SK-N-SH treated with all-trans-retinoic acid at 6 μM for 48 hours (cell line): Measurements from ENCODE around the gene FTH1.

Experiments
- ATAC-seq: fragments of 200-7000 bp; cut with Tn5 transposase; 3 replicates; pipeline ENCODE4 v1.9.1; 2020; ENCODE audit warnings: mild to moderate bottlenecking, moderate library complexity
- ARNTL ChIP-seq: fragments of 450-650 bp; formaldehyde crosslinking; IDR thresholded peaks from 2 replicates; pipeline ENCODE4 v1.5.0; 2020; ENCODE audit warnings: low read depth, mild to moderate bottlenecking, moderate library complexity, borderline replicate concordance
- BACH2 ChIP-seq: fragments of 250-450 bp; sonication (Bioruptor Pico); IDR thresholded peaks from 2 replicates; pipeline ENCODE4 v1.9.0; 2021; ENCODE audit warnings: mild to moderate bottlenecking, borderline replicate concordance
- CREB5 ChIP-seq: fragments of 250-450 bp; sonication (Bioruptor Pico); IDR thresholded peaks from 2 replicates; pipeline ENCODE4 v1.5.1; 2020; ENCODE audit warnings: low read depth, mild to moderate bottlenecking, moderate library complexity
- GLIS3 ChIP-seq: fragments of 250-450 bp; sonication (Bioruptor Pico); IDR thresholded peaks from 2 replicates; pipeline ENCODE4 v1.5.0; 2020; ENCODE audit warnings: mild to moderate bottlenecking, moderate library complexity
- ISL1 ChIP-seq: fragments of 250-450 bp; sonication (Bioruptor Pico); IDR thresholded peaks from 2 replicates; pipeline ENCODE4 v2.1.2; 2022; ENCODE audit warnings: mild to moderate bottlenecking, moderate library complexity
- OSR1 ChIP-seq: fragments of 250-450 bp; sonication (Bioruptor Pico); IDR thresholded peaks from 2 replicates; pipeline ENCODE4 v1.8.0; 2022; ENCODE audit warnings: moderate library complexity, mild to moderate bottlenecking, inconsistent platforms
- PATZ1 ChIP-seq: fragments of 250-450 bp; sonication (Bioruptor Pico); IDR thresholded peaks from 2 replicates; pipeline ENCODE4 v1.8.0; 2020; ENCODE audit warnings: mild to moderate bottlenecking, moderate library complexity, borderline replicate concordance
- PPARA ChIP-seq: fragments of 250-450 bp; sonication (Bioruptor Pico); IDR thresholded peaks from 2 replicates; pipeline ENCODE4 v1.5.0; 2020; ENCODE audit warnings: mild to moderate bottlenecking, borderline replicate concordance
- TCF4 ChIP-seq: fragments of 250-450 bp; sonication (Bioruptor Pico); IDR thresholded peaks from 2 replicates; pipeline ENCODE4 v1.8.0; 2021; ENCODE audit warnings: mild to moderate bottlenecking, moderate library complexity, borderline replicate concordance
- TOX ChIP-seq: fragments of 250-450 bp; sonication (Bioruptor Pico); IDR thresholded peaks from 2 replicates; pipeline ENCODE4 v1.8.0; 2021; ENCODE audit warnings: mild to moderate bottlenecking, moderate library complexity, borderline replicate concordance
- TSHZ2 ChIP-seq: fragments of 250-450 bp; sonication (Bioruptor Pico); IDR thresholded peaks from 2 replicates; pipeline ENCODE4 v1.5.0; 2020; ENCODE audit warnings: mild to moderate bottlenecking, moderate library complexity
- ZC3H10 ChIP-seq: fragments of 250-450 bp; sonication (Bioruptor Pico); IDR thresholded peaks from 2 replicates; pipeline ENCODE4 v1.5.1; 2021; ENCODE audit warnings: mild to moderate bottlenecking, moderate library complexity
- ZFP3 ChIP-seq: fragments of 250-450 bp; sonication (Bioruptor Pico); IDR thresholded peaks from 2 replicates; pipeline ENCODE4 v1.5.0; 2020; ENCODE audit warnings: mild to moderate bottlenecking, moderate library complexity
- ZFP30 ChIP-seq: fragments of 450-650 bp; formaldehyde crosslinking; IDR thresholded peaks from 2 replicates; pipeline ENCODE4 v1.5.0; 2022; ENCODE audit warnings: mild to moderate bottlenecking, moderate library complexity
- ZNF565 ChIP-seq: fragments of 450-650 bp; formaldehyde crosslinking; conservative IDR thresholded peaks from 2 replicates; pipeline ENCODE4 v1.5.0; 2020; ENCODE audit warnings: low read depth, mild to moderate bottlenecking, moderate library complexity
- ZNF70 ChIP-seq: fragments of 450-650 bp; formaldehyde crosslinking; IDR thresholded peaks from 2 replicates; pipeline ENCODE4 v1.5.0; 2020; ENCODE audit warnings: mild to moderate bottlenecking, moderate library complexity

Gene FTH1

GRCh38 chr11:61947486-61948210 is 19.8 kb downstream of the FTH1 start:
- peak; percentile 90 for ATAC-seq

GRCh38 chr11:61946894-61947293 is 20.5 kb downstream of the FTH1 start:
- ATAC-seq: no peak

More at GRCh38 chr11:61947486-61948210, 19.8 kb downstream of the FTH1 start:
- TF ChIP-seq ZNF70 (CRISPR knock-in tag): peak; percentile 84
- no peak for TF ChIP-seq TOX (CRISPR knock-in tag)

GRCh38 chr11:61945191-61945590 is 22.2 kb downstream of the FTH1 start:
- TF ChIP-seq OSR1 (CRISPR knock-in tag) (no peak), ISL1 (no peak), PPARA (CRISPR knock-in tag) (no peak), TOX (CRISPR knock-in tag) (no peak), ARNTL (CRISPR knock-in tag) (no peak)
- no peak for ATAC-seq

More at GRCh38 chr11:61946894-61947293, 20.5 kb downstream of the FTH1 start:
- TF ChIP-seq ARNTL (CRISPR knock-in tag) (no peak), ZFP3 (CRISPR knock-in tag) (peak; percentile 99)

GRCh38 chr11:61940466-61940865 is 27.0 kb downstream of the FTH1 start:
- ATAC-seq: no peak
- no peak for TF ChIP-seq PATZ1
- TF ChIP-seq GLIS3 (CRISPR knock-in tag): no peak
- TF ChIP-seq ZFP30: no peak
- no peak for TF ChIP-seq CREB5

GRCh38 chr11:61935861-61936260 is 31.6 kb downstream of the FTH1 start:
- ATAC-seq: no peak
- no peak for TF ChIP-seq CREB5
- TF ChIP-seq ZNF70 (CRISPR knock-in tag): no peak
- no peak for TF ChIP-seq TSHZ2 (CRISPR knock-in tag)
- TF ChIP-seq OSR1 (CRISPR knock-in tag): no peak

- no peak for TF ChIP-seq ZC3H10 (CRISPR knock-in tag)
- TF ChIP-seq GLIS3 (CRISPR knock-in tag): no peak
- TF ChIP-seq ZNF565 (CRISPR knock-in tag): no peak
- no peak for TF ChIP-seq BACH2 (CRISPR knock-in tag)
- no peak for TF ChIP-seq TOX (CRISPR knock-in tag)
- no peak for TF ChIP-seq ZFP3 (CRISPR knock-in tag)
- TF ChIP-seq CREB5: no peak
- no peak for TF ChIP-seq TCF4
- TF ChIP-seq PATZ1: no peak
- no peak for ATAC-seq
Observed at GRCh38 chr11:61930933-61931332, 36.5 kb downstream of the FTH1 start.
